ENCODE data around the gene MCM10.

GRCh38 chr10:13189961-13190360, 28.6 kb downstream of the MCM10 start:
- TF ChIP-seq POLR2A (IDR thresholded peaks at IDR 0.05) = no peak
- no peak for TF ChIP-seq CTCF (IDR thresholded peaks at IDR 0.05)
- no peak for TF ChIP-seq EP300 (IDR thresholded peaks at IDR 0.05)
